WI38 (cell line): ENCODE measurements around the gene GDA.

Experiments
- H3K4me3 ChIP-seq: 2 replicates; pipeline ENCODE4 v1.5.1; 2011; ENCODE audit warnings: low read depth, mild to moderate bottlenecking, control low read depth, low read length
- TF ChIP-seq, protein P1 (sequence below): IDR thresholded peaks from 2 replicates; pipeline ENCODE4 v1.5.1; 2012; ENCODE audit warnings: low read depth, mild to moderate bottlenecking, control low read depth, low read length

GDA gene

DNA sequence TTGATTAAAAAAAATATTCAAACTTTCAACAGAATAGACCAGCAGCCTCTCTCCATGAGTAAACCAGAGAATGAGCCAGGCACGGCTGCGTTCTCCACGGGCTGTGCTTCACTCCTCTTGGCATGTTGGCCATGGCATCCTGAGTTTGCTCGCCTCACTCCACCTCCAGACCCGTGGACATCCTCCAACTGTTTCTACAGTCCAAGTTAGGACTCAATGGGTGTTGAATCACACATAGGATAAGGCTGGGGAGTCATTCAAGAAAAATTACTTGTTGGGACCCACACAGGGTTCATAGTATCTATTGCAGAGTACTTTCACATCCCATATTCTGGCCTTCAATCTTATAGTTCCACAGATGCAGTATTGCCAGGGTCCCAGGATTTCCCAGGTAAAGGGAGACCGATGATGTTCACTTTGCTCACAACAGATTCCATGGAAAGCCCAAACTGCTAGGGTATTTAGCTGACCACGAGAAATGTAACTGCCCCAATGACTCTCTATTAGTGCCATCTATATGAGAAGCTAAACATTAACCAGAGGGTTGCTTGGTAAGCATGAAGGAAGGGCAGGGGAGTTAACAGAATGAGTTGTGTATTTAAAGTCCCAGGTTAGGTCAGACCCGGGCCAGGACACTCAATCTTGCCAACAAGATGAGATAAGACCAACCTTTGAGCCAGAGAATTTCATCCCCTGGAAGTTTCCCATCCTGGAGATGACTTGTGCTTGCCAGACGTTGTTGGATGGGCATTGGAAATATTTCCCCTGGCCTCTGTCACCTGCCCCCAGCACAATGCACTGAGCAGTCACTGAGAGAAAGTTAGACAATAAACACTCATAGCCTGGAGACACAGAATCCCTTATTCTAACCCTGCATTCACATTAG lies 19.7 kb upstream of the GDA start:
- H3K4me3 ChIP-seq = no peak overlapping the region
- TF ChIP-seq, protein P1, sequence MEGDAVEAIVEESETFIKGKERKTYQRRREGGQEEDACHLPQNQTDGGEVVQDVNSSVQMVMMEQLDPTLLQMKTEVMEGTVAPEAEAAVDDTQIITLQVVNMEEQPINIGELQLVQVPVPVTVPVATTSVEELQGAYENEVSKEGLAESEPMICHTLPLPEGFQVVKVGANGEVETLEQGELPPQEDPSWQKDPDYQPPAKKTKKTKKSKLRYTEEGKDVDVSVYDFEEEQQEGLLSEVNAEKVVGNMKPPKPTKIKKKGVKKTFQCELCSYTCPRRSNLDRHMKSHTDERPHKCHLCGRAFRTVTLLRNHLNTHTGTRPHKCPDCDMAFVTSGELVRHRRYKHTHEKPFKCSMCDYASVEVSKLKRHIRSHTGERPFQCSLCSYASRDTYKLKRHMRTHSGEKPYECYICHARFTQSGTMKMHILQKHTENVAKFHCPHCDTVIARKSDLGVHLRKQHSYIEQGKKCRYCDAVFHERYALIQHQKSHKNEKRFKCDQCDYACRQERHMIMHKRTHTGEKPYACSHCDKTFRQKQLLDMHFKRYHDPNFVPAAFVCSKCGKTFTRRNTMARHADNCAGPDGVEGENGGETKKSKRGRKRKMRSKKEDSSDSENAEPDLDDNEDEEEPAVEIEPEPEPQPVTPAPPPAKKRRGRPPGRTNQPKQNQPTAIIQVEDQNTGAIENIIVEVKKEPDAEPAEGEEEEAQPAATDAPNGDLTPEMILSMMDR = no peak

DNA sequence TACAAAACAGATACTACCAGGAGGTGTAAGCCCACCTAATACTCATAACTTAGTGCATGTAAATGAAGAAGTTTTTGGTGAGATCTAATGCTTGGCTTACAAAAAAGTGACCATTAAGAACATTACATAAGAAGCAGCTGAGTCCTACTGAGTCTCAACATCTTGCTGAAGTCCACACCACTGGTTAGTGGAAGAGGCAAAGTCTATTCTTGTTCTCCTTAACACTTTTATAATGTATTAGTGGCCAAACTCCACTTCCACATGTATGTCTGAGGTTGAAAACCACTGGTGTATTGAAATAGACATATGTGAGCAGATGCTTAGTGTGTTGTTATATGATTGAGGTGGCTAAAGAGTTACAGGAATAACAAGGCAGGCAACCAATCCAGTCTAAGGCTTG lies 18.9 kb upstream of the GDA start:
- TF ChIP-seq, protein P1 = no peak
- H3K4me3 ChIP-seq = no peak overlapping the region

DNA sequence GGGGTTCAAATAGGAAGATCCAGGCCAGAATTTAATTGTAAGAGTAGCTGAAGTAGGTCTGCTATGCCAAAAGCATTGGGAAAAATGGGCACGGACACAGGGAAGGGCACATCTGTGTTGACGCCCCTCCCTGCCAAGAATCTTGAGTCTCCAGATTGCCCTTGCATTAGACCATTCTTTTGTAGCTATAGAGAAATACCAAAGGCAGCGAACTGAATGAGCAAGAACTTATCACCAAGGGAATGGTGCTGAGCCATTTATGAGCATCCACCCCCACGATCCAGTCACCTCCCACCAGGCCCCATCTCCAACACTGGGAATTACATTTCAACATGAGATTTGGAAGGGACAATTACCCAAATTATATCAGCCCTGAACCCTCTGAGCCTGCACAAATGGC lies 18.0 kb upstream of the GDA start:
- TF ChIP-seq, protein P1 = no peak
- H3K4me3 ChIP-seq = no peak overlapping the region

DNA sequence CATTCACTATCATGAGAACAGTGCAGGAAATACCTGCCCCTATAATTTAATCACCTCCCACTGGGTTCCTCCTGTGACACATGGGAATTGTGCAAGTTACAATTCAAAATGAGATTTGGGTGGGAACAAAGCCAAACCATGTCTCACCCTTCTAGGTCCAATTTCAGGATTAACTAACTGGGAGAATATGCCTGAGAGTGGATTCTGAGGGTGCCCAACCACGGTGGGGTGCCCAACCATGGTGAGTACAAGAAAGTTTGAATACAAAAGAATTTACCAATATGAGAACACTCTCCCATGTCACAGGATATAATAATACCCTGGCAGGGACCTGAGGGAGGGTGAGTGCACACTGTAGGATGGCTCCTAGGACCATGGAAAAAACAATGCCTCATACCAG lies 17.2 kb upstream of the GDA start:
- TF ChIP-seq, protein P1 = no peak
- no peak overlapping the region for H3K4me3 ChIP-seq

DNA sequence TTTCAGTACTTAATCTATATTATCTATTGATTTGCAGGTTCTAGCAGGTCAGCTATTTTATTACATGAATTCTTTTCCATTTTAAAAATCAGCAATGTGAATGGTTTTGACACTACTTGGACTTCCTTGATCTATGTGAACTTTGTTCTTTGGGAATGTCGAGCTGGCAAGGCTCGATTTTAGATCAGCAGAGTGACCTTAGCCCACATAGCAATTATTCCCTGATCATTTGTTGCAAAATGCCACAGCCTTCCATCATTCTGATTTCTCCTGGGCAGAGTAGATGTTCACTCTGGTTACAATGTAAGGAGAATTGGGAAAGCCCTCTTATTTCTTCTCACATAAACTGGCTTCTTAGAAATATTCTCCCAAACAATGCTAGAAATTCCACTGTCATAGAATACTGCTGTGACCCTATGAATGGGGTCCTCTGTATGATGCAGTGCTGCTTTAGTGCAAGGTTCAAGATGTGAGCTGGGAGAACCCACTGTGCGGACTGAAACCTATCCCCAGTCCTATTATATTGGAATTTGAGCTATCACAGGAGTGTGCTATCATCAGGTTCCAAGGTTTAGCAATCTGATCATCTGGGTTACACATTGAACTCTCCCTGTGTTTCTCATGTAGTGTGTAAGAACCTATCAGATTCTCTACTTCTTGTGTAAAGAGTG lies 15.7 kb upstream of the GDA start:
- TF ChIP-seq, protein P1 = no peak
- H3K4me3 ChIP-seq = no peak overlapping the region

DNA sequence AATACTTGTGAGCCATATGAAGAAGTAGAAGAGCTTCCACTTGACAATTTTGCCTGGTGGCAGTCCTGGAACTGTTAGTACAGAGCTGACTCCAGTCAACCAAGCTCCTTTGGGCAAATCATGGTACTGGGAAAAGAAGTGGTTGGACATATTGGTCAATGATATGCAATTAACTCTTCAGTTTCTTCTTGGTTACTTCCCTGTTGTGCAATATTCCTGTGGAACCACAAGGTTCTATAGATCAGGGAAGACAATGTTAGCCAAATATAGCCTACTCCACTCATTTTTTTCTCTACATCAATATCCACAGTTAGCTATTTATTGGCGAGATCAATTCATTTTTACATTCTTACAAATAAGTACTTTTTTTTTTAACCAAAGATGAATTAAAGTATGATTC lies 14.4 kb upstream of the GDA start:
- H3K4me3 ChIP-seq = no peak overlapping the region
- TF ChIP-seq, protein P1 = no peak

DNA sequence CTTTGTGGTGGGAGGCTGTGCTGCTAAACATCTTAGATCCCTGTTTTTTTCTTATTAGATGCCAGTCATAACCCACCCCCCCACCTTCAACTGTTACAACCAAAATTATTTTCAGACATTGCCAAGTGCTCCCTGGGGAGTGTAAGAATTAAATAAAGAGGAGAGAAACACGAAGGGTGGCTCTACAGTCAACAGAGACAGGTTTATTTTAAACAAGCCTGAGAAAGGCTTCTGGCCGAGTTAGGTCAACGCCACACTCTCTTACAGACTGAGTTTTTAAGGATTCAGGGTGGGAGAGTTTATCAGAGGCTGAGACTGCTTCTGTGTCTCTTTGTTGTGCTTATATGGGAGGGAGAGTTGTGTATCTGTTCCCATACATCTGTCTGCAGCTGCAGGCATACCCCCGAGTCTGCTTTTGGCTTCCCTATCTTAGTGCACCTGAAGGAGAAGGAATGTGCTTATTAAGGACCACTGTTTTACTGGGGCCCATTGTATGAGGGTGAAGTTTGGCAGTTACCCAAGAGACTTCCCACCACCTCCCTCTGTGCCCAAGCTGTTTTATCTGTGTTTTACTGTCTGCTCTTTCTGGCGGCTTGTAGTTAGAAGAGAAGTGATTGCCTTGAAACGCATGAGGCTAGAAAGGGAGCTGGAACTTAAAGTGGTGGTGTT lies 11.4 kb upstream of the GDA start:
- no peak overlapping the region for H3K4me3 ChIP-seq
- TF ChIP-seq, protein P1 = no peak
